NCI-H1694 (cell line): Measurements from ENCODE around the gene UXS1.
A peak's percentile ranks its signal among the peaks of the same experiment; 100 is the strongest.

Experiments
- DNase-seq: peaks from one replicate; lab custom pipeline; 2025; lab: John Stamatoyannopoulos, UW

Gene UXS1

DNA sequence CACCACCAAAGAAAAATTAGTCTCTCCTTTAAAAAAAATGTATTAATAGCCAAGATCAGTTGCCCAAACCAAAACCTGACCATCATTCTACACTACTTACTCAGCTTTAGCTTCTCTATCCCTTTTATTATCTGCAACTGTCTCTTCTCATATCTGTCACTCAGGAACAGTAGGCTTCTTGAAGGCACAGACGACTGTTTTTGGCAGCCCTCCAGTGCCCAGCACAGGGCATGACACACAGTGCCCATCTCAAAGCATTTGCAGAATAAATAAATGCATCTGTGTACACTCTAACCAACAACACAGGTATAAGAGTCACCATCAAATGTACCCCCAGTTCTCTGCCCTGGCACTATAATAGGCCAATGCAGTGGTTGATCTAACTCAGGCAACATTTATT lies 117.2 kb downstream of the UXS1 start:
- no peak for DNase-seq

DNA sequence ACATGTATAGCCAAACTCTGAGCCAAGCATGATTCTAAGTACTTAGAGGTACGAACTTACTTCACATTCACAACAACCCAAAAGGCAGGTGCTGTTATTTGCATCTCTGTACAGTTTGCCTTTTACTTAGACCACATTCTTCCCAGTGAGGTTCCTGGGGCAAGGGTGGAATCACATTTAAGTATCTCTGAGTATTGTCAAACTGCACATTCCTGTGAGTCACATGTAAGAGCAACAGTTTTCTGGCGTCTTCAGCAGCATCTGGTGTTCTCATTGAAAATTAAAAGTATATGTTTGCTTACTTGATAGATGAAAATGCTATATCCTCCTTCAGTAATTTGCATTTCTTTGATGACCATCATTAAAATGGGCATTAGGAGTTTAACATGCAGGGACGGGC lies 119.1 kb downstream of the UXS1 start:
- no peak for DNase-seq

DNA sequence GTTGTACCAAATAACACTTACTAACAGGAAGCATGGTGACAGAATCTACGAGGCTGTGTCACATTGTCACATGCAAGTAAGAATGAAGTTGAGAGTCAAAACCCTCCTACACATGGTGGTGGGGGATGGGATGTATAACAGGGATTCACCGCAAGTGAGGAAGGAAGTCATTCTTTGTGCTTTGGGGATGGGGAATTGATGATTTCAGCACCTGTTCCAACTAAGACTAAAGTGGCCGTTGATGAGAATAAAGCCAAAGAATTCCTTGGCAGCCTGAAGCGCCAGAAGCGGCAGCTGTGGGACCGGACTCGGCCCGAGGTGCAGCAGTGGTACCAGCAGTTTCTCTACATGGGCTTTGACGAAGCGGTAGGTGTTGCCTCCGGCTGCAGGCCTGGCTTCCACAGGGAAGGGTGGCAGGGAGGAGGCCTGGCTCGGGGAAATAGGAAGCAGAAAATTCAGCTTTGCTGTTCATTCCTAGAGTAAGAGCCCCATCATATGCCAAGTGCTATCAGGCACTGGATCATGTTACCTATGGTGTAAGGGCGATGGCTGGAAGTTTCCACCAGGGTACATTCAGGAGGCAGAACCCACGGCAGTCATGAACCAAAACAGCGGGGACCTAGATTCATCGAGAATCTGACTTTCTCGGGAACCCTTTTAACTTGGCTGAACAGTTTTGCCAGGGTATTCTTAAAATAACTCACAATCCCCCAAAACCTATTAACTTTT lies 120.3 kb downstream of the UXS1 start:
- DNase-seq: no peak

DNA sequence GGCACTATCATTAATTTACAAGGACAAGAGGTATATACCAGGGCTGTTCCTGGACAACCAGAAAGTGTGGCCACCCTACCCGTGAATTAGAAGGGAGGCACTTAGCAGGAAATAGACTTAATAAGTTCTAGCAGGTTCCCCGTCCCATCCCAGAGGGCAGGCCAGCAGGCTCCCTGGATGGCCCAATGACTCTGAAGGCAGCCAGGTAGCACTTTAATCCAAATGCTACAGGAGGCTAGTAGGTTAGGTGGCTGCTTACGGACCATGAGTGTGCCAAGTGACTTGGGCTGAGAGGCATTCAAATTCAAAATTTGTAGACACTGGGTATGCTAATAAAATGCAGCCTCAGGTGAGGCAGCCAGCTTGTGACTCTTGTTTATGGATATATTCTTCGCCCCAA lies 123.9 kb downstream of the UXS1 start:
- no peak for DNase-seq

DNA sequence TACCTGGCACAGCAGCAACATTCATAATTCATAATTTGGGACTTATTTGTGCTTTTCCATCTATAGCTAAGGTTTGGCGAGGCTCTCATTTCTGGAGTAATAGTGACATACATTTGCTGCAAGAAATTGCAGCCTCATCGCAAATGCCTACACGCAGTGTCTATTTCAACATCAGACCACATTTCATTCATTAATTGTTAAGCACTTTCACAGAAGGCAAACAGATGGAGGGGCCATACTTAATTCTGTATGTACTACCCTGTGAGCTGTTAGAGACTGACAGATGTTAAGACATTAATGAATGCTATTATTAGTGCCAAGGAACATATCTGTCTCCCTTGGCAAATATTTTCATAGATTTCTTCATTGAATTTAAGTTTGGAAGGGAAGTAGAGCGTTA lies 125.7 kb downstream of the UXS1 start:
- DNase-seq: peak; percentile 95

DNA sequence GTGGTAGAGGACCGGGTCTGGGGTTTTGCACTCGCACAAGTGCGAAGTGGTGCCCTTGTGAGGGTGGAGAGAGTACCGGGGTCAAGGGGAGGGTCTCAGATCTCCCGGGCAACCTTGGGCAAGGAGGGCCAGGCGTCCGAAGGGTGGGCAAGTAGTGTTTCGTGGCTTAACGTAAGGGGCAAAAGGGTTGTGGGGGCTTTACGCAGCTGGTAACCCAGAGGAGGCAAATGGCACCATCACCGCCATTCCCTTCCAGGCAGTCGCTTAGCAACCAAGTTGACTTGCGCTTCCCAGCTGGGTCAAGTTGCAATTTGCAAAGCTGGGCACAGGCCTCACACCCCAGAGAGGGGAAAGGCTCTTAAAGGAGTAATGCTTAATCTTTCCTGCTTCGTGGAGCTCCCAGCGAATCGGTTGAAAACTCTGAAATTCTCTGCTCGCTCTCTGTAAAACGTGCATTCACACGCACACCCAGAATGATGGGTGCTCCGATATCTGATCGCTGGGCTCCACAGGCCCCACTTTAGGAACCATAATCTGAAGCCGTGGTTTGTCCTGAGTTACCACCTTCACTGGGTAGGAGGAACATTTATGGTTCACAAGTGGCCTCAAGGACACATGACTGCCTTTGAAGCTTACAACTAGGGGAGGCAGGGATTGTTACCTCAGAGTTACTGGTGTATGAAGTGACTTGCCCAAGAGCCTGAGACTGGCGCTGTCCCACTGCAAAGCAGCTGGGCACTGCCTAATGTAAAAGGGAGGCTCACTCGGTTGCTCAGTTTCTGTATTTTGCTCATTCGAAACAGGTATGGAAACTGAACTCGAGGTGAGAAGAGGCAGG lies 127.9 kb downstream of the UXS1 start:
- DNase-seq: no peak

DNA sequence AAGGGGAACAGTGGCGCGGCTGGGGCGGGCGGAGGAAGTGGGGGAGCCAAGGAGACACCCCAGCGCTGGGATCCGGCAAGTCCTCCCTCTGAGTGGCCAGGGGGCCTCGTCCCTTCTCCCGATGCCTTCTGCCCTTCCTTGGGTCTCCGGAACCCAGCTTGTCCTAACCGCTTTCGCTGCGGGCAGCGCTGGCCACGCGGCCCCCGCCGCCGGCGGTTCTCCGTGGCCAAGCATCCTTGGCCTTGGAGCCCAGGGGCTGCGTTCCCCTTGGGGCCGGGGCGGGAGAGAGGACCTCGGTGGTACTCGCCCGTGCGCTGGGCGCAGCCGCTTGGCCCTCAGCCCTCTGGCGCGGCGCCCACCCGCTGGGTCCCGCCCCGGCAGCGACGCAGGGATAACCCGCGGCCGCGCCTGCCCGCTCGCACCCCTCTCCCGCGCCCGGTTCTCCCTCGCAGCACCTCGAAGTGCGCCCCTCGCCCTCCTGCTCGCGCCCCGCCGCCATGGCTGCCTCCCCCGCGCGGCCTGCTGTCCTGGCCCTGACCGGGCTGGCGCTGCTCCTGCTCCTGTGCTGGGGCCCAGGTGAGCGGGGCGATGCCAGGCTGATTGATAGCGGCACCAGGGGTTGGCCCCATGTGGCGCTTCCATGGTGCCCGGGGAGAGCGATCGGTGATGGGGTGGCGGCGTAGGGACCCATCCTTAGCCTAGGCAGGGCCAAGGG lies 128.7 kb downstream of the UXS1 start:
- no peak for DNase-seq

DNA sequence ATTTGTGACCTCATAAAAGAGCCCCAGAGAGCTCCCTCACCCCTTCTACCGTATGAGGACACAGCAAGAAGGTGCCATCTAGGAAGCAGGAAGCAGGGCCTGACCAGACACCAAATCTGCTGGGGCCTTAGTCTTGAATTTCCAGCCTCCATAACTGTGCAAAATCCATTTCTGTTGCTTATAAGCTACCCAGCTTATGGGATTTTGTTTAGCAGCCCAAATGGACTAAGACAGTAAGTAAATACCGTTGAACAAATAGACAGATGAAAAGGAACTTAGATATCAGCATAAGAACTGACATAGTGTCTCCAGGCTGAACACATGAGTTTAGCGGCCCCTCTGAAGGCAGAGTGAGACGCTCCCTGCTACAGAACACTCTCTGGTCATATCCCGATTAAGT lies 130.9 kb downstream of the UXS1 start:
- no peak for DNase-seq

DNA sequence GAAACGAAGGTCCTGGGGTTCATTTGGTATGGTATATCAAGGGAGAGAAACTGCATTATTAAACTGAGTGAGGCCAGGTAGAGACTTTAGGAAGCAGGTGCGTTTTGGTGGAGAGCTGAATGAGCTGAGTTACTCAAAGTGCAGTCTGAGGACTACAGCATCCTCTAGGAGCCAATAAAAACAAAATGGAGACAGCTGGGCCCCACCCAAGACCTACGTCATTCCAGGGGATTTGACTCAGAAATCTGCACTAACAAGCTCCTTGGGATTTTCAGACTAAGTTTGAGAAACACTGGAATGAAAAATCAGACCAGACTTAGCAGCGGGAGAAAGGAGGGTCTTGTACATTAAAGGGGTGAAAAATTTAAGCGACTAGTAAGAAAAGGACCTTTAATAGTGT lies 131.5 kb downstream of the UXS1 start:
- no peak for DNase-seq

DNA sequence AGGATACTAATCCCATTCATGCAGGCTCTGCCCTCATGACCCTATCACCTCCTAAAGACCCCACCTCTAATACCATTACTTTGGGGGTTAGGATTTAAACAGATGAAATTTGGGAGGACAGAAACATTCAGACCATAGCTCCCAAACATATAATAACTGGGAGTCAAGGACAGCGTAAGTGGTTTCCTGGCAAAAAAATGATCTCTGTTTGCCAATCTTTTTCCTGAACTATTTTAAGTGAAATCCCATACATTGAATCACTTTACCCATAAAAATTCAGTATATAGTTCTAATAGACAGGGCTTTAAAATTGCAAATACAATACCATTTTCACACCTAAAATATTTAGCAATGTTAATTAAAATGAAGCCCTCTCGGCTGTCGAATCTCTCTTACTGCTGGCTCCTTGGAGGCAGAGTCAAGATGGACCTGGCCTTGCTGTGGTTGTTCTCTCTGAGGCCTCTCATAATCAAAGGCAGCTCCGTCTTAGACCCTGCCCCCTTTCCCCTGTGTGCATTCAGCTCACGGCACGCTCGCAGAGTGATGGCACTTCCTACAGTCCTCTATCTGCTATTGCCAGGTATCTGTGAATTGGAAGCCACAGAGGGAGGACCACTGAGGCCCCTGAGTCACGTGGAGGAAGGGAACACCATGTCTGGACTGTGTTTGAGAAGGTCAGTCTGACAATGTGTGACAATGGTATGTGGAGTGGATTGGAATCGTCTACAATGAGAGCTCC lies 132.3 kb downstream of the UXS1 start:
- DNase-seq: no peak

DNA sequence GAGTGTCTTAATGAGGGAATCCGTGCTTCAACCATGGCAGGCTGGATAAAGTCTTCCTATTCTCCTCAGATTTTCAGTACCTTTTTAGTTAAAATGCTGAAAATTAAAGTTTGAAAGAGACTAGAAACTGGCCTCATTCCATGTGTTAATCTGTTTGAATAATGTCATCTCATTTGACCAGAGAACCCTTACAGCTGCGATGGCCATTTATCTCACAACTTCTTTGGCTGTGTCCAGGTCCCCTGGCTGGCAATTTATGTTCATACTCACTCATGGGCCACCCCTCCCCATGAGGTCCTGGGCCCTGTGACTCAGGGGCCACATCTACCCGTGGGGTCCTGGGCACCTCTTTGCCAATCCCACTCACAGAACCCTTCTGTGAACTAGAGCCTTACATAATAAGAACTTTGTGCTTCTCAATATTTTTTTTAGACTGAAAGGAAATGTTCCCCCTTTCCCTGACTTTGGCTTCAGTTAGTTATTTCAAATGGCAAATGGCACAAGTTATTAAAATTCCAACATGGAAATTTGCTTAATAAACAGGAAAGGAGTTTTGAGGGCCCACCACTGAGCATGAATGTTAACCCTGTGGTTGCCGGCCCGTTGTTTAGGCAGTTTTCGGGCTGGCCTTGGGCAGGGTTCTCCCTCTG lies 134.6 kb downstream of the UXS1 start:
- no peak for DNase-seq

DNA sequence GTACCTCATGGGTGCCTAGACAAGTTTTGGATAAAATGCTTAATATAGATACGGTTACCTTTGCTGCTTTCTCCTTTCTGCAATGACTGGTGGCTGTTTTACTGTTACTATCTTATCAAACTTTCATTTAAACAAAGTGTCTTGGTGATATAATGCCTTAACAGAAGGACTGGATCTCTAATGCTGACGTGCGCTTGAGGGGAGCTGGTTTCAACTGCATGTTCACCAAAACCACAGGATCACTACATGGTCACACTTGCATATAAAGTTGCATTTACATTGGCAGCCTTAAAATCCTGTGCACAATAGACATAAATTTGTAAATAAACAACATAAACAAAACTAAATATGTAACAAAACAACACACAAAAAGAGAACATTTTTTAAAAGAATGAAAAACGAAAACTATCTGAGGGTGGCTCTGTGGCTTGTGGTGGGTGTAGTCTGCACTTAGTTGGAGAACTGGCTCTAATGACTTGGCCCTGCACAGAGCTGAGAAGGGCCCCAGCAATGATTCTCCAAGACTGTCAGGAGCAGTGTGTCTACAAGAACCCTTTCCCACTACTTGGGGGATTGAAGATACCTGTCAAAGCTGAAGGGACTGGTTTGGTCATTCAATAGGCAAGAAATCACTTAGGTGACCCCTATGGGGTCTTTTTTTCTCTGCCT lies 135.5 kb downstream of the UXS1 start:
- DNase-seq: no peak

DNA sequence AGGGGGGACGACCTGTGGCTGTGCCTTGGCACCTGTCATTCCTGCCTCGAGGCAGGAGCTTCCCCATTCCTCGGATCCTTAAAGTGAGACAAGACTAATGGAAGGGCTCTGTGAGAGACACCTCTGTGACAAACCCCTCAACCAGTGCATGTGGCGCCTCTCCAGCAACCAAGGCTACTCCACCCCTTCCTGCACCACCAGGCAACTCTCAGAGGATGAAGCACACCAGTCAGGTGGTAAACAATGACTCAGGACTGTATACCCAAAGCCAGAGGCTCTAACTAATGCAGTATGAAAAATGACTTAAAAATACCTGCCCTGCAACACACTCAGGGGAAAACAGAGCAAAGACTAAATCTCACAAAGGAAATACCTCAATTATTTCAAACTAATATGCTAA lies 136.9 kb downstream of the UXS1 start:
- DNase-seq: no peak

DNA sequence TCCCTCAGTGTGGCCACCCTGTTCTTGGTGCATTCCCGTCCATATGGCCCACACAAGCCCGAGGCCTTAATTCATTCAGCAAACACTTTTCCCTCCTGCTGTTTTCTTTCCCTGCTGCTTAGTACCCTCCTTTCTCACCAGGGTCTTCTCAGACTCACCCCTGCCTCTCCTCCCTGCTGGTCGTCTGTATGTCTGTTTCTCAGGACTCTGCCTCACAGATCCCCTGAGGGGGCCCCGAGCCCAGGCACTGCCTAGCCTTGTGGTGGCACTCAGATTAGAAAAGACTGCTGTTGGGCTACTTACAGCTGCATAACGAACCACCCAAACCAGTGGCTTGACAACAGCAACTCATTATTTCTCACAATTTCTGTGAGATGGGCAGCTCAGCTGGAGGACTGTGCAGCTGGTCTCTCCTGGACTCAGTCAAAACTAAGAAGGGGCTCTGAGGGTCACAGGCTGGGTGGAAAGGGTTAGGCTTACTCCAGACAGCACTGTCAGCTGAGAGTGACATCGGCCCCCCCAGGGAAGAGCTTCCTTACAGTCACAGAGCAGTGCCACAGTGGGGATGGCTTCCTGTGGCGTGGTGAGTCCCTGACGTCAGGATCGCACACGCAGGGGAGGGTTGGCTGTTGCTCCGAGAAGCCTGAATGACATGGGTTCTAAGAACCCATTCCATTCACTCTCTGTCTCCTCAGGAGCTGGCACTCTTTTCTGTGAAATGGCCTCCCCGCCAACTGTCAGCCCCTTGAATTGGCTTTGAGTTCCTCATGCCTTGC lies 139.0 kb downstream of the UXS1 start:
- no peak for DNase-seq

DNA sequence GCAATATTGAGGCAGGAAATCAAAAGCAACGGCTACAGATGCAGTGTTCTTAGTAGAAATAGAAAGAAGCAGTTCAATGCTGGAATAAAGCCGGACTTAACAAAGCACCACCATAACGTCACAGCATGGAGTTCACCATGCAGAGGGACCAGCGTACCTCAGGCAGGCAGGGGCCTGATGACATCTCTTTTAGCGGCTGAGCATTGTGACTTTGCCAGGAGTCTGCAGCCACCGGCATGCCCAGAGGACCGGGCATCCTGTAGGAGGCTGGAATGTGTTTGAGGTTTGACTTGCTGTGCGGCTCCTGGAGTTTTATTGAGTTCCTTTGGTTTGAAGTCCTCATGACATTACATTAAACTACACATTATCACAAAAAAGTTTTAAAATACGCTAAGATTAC lies 139.8 kb downstream of the UXS1 start:
- DNase-seq: no peak

DNA sequence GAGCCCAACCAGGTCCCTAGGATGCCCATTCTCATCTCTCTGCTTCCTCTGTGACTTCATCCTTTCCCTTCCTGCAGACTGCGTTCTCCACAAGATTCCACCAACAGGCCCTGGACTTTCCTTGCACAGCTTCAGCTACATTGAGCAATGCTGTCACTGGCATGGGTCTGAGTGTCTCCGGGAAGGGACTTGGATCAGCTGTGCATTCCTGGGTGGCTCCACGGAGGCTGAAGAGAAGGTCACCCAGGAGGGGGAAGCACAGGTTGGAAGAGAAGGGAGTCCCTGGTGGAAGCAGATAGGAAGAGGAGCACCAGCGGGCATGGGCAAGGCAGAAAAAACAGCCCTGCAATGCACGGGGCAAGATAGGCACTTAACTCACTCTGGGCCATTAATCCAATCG lies 140.5 kb downstream of the UXS1 start:
- DNase-seq: no peak

DNA sequence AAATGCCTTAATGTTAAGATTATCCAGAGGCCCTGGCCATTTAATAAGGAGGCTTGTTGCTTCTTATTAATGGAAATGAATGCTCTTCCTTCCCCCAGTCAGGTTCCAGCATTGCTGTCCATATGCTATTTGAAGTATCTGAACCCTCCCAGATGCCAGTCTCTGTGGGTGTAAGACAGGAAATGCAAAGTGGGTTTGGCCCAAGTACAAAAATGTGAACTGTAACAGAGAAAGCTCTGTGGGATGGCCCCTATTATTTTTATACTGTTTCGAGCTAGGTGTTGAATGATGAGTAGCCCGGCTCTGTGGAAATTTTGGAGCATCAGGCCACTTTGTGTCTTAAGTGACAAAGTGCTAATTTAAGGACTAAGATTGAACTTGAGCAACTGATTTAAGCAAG lies 141.0 kb downstream of the UXS1 start:
- peak; percentile 20 for DNase-seq

DNA sequence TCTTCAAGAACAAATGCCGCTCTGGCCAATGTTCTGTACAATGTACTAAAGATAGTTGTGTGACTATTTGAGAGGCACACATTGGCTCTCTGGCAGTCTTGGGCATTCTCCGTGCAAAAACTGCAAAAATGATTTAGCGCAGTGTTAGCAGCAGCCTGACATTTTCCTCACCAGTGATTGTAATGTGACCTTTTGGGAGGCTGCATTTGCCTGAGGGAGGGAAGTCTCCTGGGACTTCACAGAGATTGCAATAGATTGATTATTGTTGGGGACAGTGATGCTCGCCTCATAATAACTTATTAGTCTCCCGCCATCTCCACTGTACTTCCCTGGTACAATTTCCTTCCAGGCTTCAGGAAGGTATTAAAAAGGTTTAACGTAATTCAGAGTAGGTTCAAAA lies 149.2 kb downstream of the UXS1 start:
- DNase-seq: no peak

DNA sequence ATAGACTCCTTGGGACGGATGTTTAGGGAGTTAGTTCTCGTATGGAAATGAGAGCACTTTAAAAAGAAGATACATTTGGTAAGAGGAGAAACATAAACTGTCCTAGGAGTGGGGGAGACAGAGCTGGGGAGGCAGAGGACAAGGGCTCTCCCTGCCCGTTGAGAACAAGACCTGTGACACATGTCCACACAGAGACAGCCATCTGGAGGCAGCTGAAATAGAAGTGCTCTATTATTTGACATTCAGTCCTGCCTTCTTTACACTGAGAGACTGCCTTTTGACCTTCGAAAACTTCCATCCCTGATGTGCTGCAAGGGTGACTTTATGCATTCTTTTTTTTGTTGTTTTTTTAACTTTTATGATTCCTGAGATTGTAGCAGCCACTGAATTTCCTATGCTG lies 150.1 kb downstream of the UXS1 start:
- DNase-seq: no peak
